KMS-11 (cell line): ENCODE measurements around the gene HIRA.

Experiments used
- H2AFZ ChIP-seq: fragments of 200-600 bp; sonication (generic); 2 replicates; pipeline ENCODE4 v1.6.1; 2016; ENCODE audit warnings: antibody characterized with exemption, mixed run types, low read depth
- H3K27ac ChIP-seq: fragments of 200-600 bp; sonication (generic); 2 replicates; pipeline ENCODE4 v1.6.1; 2016; ENCODE audit warnings: mild to moderate bottlenecking, mixed run types
- H3K27me3 ChIP-seq: fragments of 200-600 bp; sonication (generic); 2 replicates; pipeline ENCODE4 v1.6.1; 2017; ENCODE audit warnings: mild to moderate bottlenecking, low read depth, mixed run types, moderate library complexity; ENCODE audit not compliant: insufficient read depth
- H3K36me3 ChIP-seq: fragments of 200-600 bp; sonication (generic); 2 replicates; pipeline ENCODE4 v1.6.1; 2017; ENCODE audit warnings: mild to moderate bottlenecking, mixed run types; ENCODE audit not compliant: insufficient read depth
- H3K4me1 ChIP-seq: fragments of 200-600 bp; sonication (generic); 2 replicates; pipeline ENCODE4 v1.6.1; 2016; ENCODE audit warnings: mild to moderate bottlenecking, low read depth, mixed run types; ENCODE audit not compliant: poor library complexity, severe bottlenecking
- H3K4me2 ChIP-seq: fragments of 200-600 bp; sonication (generic); 2 replicates; pipeline ENCODE4 v1.7.0; 2016; ENCODE audit warnings: mild to moderate bottlenecking, mixed run types
- H3K4me3 ChIP-seq: fragments of 200-600 bp; sonication (generic); IDR thresholded peaks from 2 replicates; pipeline ENCODE4 v1.6.1; 2017; ENCODE audit warnings: low read depth, low read length, mixed read lengths; ENCODE audit not compliant: insufficient read depth
- H3K79me2 ChIP-seq: fragments of 200-600 bp; sonication (generic); 2 replicates; pipeline ENCODE4 v1.6.1; 2016; ENCODE audit warnings: low read depth, mixed run types; ENCODE audit not compliant: insufficient read depth
- H3K9ac ChIP-seq: fragments of 200-600 bp; sonication (generic); 2 replicates; pipeline ENCODE4 v1.6.1; 2016; ENCODE audit warnings: mild to moderate bottlenecking, mixed run types
- H4K20me1 ChIP-seq: fragments of 200-600 bp; sonication (generic); 2 replicates; pipeline ENCODE4 v1.6.1; 2016; ENCODE audit warnings: mild to moderate bottlenecking, mixed run types; ENCODE audit not compliant: insufficient read depth
- TF ChIP-seq, protein P1 (sequence below): fragments of 200-600 bp; sonication (generic); conservative IDR thresholded peaks from 2 replicates; pipeline ENCODE4 v1.6.1; 2017; ENCODE audit warnings: low read depth, mild to moderate bottlenecking, antibody characterized with exemption, low read length, moderate library complexity, mixed read lengths

HIRA gene

DNA sequence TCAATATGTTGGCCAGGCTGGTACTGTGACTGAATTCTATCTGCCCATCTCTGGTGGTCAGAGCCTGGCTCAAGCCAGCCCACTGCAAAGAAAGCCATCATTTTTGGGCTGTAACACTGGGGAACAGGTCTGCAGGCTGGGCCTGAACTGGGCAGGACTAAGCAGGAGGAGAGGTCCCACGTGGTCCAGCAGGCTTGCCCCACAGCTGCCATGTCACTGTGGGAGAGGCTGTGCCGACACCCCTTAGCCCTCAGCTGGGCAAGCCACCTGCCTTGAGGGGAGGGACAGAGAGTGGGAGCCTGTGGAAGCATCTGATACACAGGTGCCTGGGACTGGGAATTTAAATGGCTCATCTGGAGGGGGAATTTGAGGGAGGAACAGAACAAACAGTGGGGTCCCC is 73.3 kb downstream of the HIRA start:
- H2AFZ ChIP-seq: no peak overlapping the region
- H3K4me3 ChIP-seq: no peak overlapping the region
- H3K27me3 ChIP-seq: no peaks in the 10 kb centered on the region
- TF ChIP-seq, protein P1, sequence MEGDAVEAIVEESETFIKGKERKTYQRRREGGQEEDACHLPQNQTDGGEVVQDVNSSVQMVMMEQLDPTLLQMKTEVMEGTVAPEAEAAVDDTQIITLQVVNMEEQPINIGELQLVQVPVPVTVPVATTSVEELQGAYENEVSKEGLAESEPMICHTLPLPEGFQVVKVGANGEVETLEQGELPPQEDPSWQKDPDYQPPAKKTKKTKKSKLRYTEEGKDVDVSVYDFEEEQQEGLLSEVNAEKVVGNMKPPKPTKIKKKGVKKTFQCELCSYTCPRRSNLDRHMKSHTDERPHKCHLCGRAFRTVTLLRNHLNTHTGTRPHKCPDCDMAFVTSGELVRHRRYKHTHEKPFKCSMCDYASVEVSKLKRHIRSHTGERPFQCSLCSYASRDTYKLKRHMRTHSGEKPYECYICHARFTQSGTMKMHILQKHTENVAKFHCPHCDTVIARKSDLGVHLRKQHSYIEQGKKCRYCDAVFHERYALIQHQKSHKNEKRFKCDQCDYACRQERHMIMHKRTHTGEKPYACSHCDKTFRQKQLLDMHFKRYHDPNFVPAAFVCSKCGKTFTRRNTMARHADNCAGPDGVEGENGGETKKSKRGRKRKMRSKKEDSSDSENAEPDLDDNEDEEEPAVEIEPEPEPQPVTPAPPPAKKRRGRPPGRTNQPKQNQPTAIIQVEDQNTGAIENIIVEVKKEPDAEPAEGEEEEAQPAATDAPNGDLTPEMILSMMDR: no peak
- no peaks in the 10 kb centered on the region for H3K79me2 ChIP-seq
- no peak overlapping the region for H3K4me2 ChIP-seq
- no peak overlapping the region for H3K9ac ChIP-seq
- no peaks in the 10 kb centered on the region for H3K4me1 ChIP-seq
- 0 out of 2 replicates have a peak, but pooled peaks cover 3% of the 10 kb centered on the region for H3K36me3 ChIP-seq
- H4K20me1 ChIP-seq: no peaks in the 10 kb centered on the region
- no peak overlapping the region for H3K27ac ChIP-seq

DNA sequence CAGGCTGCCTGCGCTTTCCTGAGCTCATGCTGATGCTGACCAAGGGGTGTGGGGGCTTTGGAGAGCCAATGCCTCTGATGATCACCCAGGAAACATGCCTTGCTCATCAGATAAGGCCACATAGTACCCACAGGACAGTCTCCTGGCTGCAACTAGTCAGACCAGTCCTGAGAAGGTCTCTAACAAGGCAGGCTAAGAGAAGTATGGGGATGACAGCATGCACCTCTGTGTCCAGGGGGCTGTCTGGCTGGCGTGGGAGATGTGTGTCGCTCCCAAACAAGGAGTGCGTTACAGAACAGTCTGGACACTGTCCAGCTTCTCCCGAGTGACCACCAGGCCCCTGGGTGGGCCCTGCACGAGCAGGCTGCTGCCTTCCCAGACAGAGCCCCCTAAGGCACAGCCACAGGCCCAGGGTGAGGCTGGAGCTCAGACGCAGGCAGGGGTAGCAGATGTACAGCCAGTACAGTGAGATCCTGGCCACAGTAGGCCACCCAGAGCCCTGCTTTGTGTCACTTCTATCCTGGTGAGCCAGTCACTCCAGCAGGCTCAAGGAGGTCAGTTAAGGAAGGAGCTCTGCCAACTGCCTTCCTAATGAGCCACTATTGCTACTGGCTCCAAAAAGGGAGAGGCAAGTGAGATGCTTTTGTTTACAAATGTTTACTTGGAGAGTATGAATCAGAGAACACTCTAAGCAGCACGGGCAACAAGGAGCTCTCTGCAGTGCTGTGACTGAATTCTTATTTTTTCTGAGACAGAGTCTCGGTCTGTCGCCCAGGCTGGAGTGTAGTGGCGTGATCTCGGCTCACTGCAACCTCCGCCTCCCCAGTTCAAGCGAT is 74.0 kb downstream of the HIRA start:
- H3K4me3 ChIP-seq: no peak overlapping the region
- no peaks in the 10 kb centered on the region for H3K27me3 ChIP-seq
- no peaks in the 10 kb centered on the region for H4K20me1 ChIP-seq
- H3K36me3 ChIP-seq: 0 out of 2 replicates have a peak, but pooled peaks cover 3% of the 10 kb centered on the region
- H3K9ac ChIP-seq: no peak overlapping the region
- no peaks in the 10 kb centered on the region for H3K79me2 ChIP-seq
- no peak overlapping the region for H3K4me2 ChIP-seq
- TF ChIP-seq, protein P1: no peak
- H3K4me1 ChIP-seq: no peaks in the 10 kb centered on the region
- H3K27ac ChIP-seq: no peak overlapping the region
- H2AFZ ChIP-seq: no peak overlapping the region

DNA sequence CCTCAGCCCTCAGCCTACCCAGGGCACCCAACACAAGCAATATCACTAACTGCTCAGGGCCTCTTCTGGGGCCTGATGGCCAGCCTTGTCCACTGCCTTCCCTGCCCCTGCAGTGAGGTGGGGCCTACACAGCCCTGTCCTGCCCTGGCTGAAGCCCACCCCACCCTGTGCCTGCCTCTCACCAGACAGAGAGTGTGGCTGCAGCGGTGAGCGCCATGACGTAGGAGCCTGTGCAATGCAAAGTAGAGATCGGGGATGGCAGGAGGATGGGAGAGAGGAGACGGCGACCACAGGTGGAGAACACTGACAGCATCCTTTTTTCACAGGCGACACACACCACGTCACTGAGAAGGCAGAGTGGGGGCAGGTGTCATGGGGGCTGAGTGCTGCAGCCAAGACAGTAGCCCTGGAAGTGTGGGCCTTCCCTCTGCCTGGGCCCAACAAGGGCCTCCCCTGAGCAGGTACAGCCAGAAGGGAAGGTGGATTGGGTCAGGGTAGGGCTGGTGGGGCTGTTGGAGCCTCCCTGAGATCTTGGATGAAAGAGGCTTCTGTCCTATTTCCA is 74.7 kb downstream of the HIRA start:
- no peak overlapping the region for H3K27ac ChIP-seq
- no peak overlapping the region for H3K4me2 ChIP-seq
- H4K20me1 ChIP-seq: no peaks in the 10 kb centered on the region
- H3K4me3 ChIP-seq: no peak overlapping the region
- no peaks in the 10 kb centered on the region for H3K27me3 ChIP-seq
- no peaks in the 10 kb centered on the region for H3K4me1 ChIP-seq
- H2AFZ ChIP-seq: no peak overlapping the region
- H3K9ac ChIP-seq: no peak overlapping the region
- no peaks in the 10 kb centered on the region for H3K79me2 ChIP-seq
- H3K36me3 ChIP-seq: 0 out of 2 replicates have a peak, but pooled peaks cover 3% of the 10 kb centered on the region
- TF ChIP-seq, protein P1: no peak

DNA sequence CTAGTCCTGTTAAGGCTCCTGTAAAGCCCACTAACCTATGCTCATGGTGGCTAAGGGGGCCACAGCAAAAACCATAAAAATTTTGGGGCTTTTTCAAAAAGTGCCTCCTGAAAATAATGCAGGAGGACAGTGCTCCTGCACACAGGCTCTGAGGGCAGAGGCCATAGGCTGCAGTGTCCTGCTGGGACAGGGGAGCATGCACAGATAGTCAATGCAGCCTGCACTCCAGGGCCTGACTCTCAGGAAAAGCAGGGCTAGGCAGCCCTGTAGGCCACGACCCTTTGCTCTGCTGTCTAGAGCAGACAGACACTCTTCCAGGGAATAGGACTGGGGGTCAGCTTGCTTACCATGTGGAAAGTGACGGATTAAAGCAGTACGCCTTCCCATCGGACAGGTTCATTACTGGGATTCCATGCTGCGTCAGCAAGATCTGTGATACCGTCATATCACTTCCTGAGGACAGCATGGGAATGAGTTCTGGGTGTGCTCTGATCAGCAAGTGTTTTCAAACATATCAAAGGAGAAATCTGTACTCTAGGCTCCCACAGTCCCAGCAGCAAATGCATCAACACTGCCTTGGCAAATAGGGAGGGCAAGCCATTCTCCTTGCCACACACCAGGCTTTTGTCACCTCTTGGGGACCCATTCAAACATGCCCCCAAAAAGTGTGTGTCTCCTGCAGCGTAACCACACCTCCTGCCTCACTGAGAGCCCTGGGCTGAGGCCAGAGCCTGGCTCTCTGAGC is 75.9 kb downstream of the HIRA start:
- H3K36me3 ChIP-seq: 0 out of 2 replicates have a peak, but pooled peaks cover 3% of the 10 kb centered on the region

More for the DNA sequence above, 75.9 kb downstream of the HIRA start:
- no peak overlapping the region for H3K4me2 ChIP-seq
- H2AFZ ChIP-seq: no peak overlapping the region
- H3K79me2 ChIP-seq: no peaks in the 10 kb centered on the region
- H3K27ac ChIP-seq: no peak overlapping the region
- no peaks in the 10 kb centered on the region for H3K4me1 ChIP-seq
- H3K9ac ChIP-seq: no peak overlapping the region
- no peaks in the 10 kb centered on the region for H3K27me3 ChIP-seq
- TF ChIP-seq, protein P1: no peak
- H3K4me3 ChIP-seq: no peak overlapping the region
- no peaks in the 10 kb centered on the region for H4K20me1 ChIP-seq
